A549 (cell line): ENCODE measurements around the gene CCDC197. TPM values are rescaled to one million over a fixed set of nuclear protein-coding genes. Genes with fewer than 3 reads are reported as not detected.

Experiments
- ATAC-seq, 2 experiments: fragments of 200-7000 bp in 1 of 2; fragments of >200 bp in 1 of 2; cut with Nextera tagmentation in 1 of 2; cut with Tn5 transposase in 1 of 2; 3 replicates each; pipeline versions ENCODE4 v1.8.0 to v1.9.1; 2018 to 2020; ENCODE audit warnings: mild to moderate bottlenecking in 1 of 2, moderate library complexity in 1 of 2
- CTCF ChIA-PET: fragments of 300-600 bp; sonication (Branson Sonifier 250); formaldehyde crosslinking; extraction: SDS; loops from one replicate; lab custom pipeline; 2021; ENCODE audit warnings: antibody characterized with exemption, inconsistent platforms; lab: Yijun Ruan, JAX
- POLR2A ChIA-PET: fragments of 350-600 bp; formaldehyde crosslinking; extraction: SDS; loops from one replicate; lab custom pipeline; 2021; ENCODE audit warnings: antibody characterized with exemption, inconsistent platforms; lab: Yijun Ruan, JAX
- DNase-seq, 2 experiments: peaks; one replicate each; pipeline versions ENCODE4 v3.0.0 to v3.0.0-alpha.2; 2011 to 2016; ENCODE audit warnings: low read depth in 1 of 2, low spot score in 1 of 2
- FAIRE-seq: peaks from 2 replicates; lab custom pipeline; 2011; peaks lifted over from hg19 to GRCh38; lab: Jason Lieb, UNC
- H3K27ac ChIP-seq, 2 experiments: fragments of >200 bp; sonication (Bioruptor Twin); formaldehyde crosslinking; 3 replicates each; pipeline ENCODE4 v1.5.1; 2016 to 2017
- H3K4me1 ChIP-seq: fragments of >200 bp; sonication (Bioruptor Twin); formaldehyde crosslinking; 3 replicates; pipeline ENCODE4 v1.6.1; 2016
- H3K4me2 ChIP-seq: fragments of >200 bp; sonication (Bioruptor Twin); formaldehyde crosslinking; 3 replicates; pipeline ENCODE4 v1.6.1; 2016
- H3K4me3 ChIP-seq: fragments of >200 bp; sonication (Bioruptor Twin); formaldehyde crosslinking; 3 replicates; pipeline ENCODE4 v1.5.1; 2016
- H3K9me3 ChIP-seq: fragments of >200 bp; sonication (Bioruptor Twin); formaldehyde crosslinking; 3 replicates; pipeline ENCODE4 v1.6.1; 2016
- CBX2 ChIP-seq: fragments of 200-600 bp; sonication (generic); IDR thresholded peaks from 2 replicates; pipeline ENCODE4 v1.6.1; 2016; ENCODE audit warnings: low read depth, mild to moderate bottlenecking, borderline replicate concordance
- CHD2 ChIP-seq: fragments of 150-350 bp; IDR thresholded peaks from 2 replicates; pipeline ENCODE4 v1.6.1; 2014; ENCODE audit warnings: low read length; ENCODE audit not compliant: partially characterized antibody
- CHD4 ChIP-seq: fragments of 200-600 bp; sonication (generic); IDR thresholded peaks from 2 replicates; pipeline ENCODE4 v1.6.1; 2016; ENCODE audit warnings: antibody characterized with exemption, mild to moderate bottlenecking, borderline replicate concordance
- ESRRA ChIP-seq: fragments of 150-350 bp; IDR thresholded peaks from 2 replicates; pipeline ENCODE4 v1.6.1; 2014; ENCODE audit warnings: mild to moderate bottlenecking, low read length, borderline replicate concordance
- FOXS1 ChIP-seq: fragments of 250-450 bp; sonication (Bioruptor Pico); IDR thresholded peaks from 2 replicates; pipeline ENCODE4 v1.5.0; 2020; ENCODE audit warnings: mild to moderate bottlenecking, moderate library complexity
- GATA3 ChIP-seq: IDR thresholded peaks from 2 replicates; pipeline ENCODE4 v1.6.1; 2012; ENCODE audit warnings: borderline replicate concordance
- HOXA7 ChIP-seq: fragments of 250-450 bp; sonication (Bioruptor Pico); IDR thresholded peaks from 2 replicates; pipeline ENCODE4 v1.5.0; 2020; ENCODE audit warnings: mild to moderate bottlenecking, moderate library complexity
- HOXB13 ChIP-seq: fragments of 250-450 bp; sonication (Bioruptor Pico); IDR thresholded peaks from 2 replicates; pipeline ENCODE4 v1.5.0; 2020; ENCODE audit warnings: low read depth, mild to moderate bottlenecking, moderate library complexity
- HOXB5 ChIP-seq: fragments of 250-450 bp; sonication (Bioruptor Pico); IDR thresholded peaks from 2 replicates; pipeline ENCODE4 v1.5.0; 2020; ENCODE audit warnings: mild to moderate bottlenecking, moderate library complexity
- JUNB ChIP-seq: fragments of >200 bp; sonication (Bioruptor Twin); formaldehyde crosslinking; IDR thresholded peaks from 2 replicates; pipeline ENCODE4 v1.6.1; 2016
- KDM1A ChIP-seq: fragments of 200-600 bp; sonication (generic); IDR thresholded peaks from 2 replicates; pipeline ENCODE4 v1.6.1; 2016; ENCODE audit warnings: low read depth, mild to moderate bottlenecking
- KDM5A ChIP-seq: fragments of 200-600 bp; sonication (generic); IDR thresholded peaks from 2 replicates; pipeline ENCODE4 v1.6.1; 2016; ENCODE audit warnings: antibody characterized with exemption, mild to moderate bottlenecking
- MYC ChIP-seq: IDR thresholded peaks from 2 replicates; pipeline ENCODE4 v1.6.1; 2012; ENCODE audit warnings: mild to moderate bottlenecking, inconsistent platforms, low read length, improper control_type of control experiment, borderline replicate concordance
- NFE2L2 ChIP-seq: fragments of 150-350 bp; conservative IDR thresholded peaks from 2 replicates; pipeline ENCODE4 v1.6.1; 2014; ENCODE audit warnings: low read length
- NR3C1 ChIP-seq: fragments of >200 bp; sonication (Bioruptor Twin); formaldehyde crosslinking; IDR thresholded peaks from 3 replicates; pipeline ENCODE4 v1.6.1; 2017
- PHF8 ChIP-seq: fragments of 200-600 bp; sonication (generic); IDR thresholded peaks from 2 replicates; pipeline ENCODE4 v1.6.1; 2016; ENCODE audit warnings: low read depth, mild to moderate bottlenecking, antibody characterized with exemption, moderate library complexity, borderline replicate concordance
- RCOR1 ChIP-seq: fragments of 150-350 bp; IDR thresholded peaks from 2 replicates; pipeline ENCODE4 v1.6.1; 2014; ENCODE audit warnings: antibody characterized with exemption, low read length, low read depth
- RFX5 ChIP-seq: fragments of 450-650 bp; IDR thresholded peaks from 2 replicates; pipeline ENCODE4 v1.7.1; 2014; ENCODE audit warnings: antibody characterized with exemption, mild to moderate bottlenecking, moderate library complexity
- SREBF2 ChIP-seq: fragments of 450-650 bp; IDR thresholded peaks from 2 replicates; pipeline ENCODE4 v1.6.1; 2014; ENCODE audit warnings: mild to moderate bottlenecking, moderate library complexity
- ZC3H11A ChIP-seq: fragments of 450-650 bp; IDR thresholded peaks from 2 replicates; pipeline ENCODE4 v1.6.1; 2014; ENCODE audit warnings: antibody characterized with exemption, mild to moderate bottlenecking
- ZFP36 ChIP-seq: fragments of 450-650 bp; IDR thresholded peaks from 2 replicates; pipeline ENCODE4 v1.6.1; 2014; ENCODE audit warnings: borderline replicate concordance; ENCODE audit not compliant: partially characterized antibody
- ZNF302 ChIP-seq: fragments of 250-450 bp; sonication (Bioruptor Pico); IDR thresholded peaks from 2 replicates; pipeline ENCODE4 v1.9.0; 2021; ENCODE audit warnings: inconsistent platforms, mild to moderate bottlenecking, moderate library complexity
- WGBS: methylation state at CpG from one replicate; pipeline ENCODE4 v1.1.6; 2017; ENCODE audit errors: missing lambda C conversion rate; 5-methylcytosine and 5-hydroxymethylcytosine counted together
- polyA plus RNA-seq, 4 experiments: library from polyadenylated mRNA; depleted of rRNA in 3 of 4; stranded (reverse); fragments of >200 nt; fragmentation: RNase III in 1 of 4; extraction: RNeasy Plus Mini Kit Qiagen cat#74134 plus additional on column Dnase treatment in 1 of 4; gene quantifications; 2 replicates in 3 of 4; 3 replicates in 1 of 4; pipeline ENCODE4 v1.2.3, GENCODE V29; 2011 to 2017
- TF ChIP-seq, protein P1 (sequence below): fragments of 150-350 bp; IDR thresholded peaks from 2 replicates; pipeline ENCODE4 v1.6.1; 2014; ENCODE audit warnings: low read depth, mild to moderate bottlenecking, low read length

CCDC197 gene
- polyA plus RNA-seq, 2 of the 4 experiments (the other 2 are of a cell fraction), result not detected

DNA sequence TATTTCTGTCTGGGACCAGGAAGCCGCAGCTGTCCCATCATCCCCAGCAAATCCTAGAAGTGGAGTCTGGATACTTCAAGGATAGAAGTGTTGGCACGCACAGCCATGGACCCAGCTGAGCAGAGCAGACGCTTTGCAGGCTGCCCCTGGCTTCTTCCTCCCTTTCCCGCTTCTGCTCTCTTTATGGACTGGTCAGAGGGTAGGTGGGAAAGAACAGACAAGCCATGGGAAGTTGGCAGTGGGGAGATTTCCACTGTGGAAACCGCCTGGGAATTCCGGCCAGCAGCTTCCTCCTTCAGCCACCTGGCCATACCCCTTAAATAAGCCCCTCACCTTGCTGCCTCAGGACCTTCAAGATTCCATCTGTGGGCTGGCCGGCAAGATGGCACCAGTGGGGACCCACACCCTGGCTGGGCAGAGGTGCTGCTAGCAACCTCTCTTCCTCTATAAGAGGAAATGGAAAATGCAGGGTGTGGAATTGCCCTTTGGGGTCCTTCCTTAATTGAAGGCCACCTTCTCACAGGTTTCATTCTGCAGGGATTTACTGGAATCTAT, 49.7 kb downstream of the CCDC197 start:
- ChIA-PET POLR2A (no interaction called here), CTCF (interaction anchor here (1.3 to 10.9 kb wide), 4 partner anchors 10 to 107 kb away, joined by 5 to 82 read pairs (median 12); no protein-coding TSS in a partner anchor)
- TF ChIP-seq RFX5, result no peak
- no peak for TF ChIP-seq ZFP36
- H3K4me2 ChIP-seq, result no peak overlapping the region
- 90% methylated on average over 6 of the region's 7 CpGs for WGBS
- FAIRE-seq, result no peak
- no peak overlapping the region for H3K4me3 ChIP-seq
- no peak for DNase-seq
- H3K27ac ChIP-seq, result no peak overlapping the region
- ATAC-seq, result no peak
- H3K4me1 ChIP-seq, result no peaks in the 10 kb centered on the region
- no peaks in the 10 kb centered on the region for H3K9me3 ChIP-seq

DNA sequence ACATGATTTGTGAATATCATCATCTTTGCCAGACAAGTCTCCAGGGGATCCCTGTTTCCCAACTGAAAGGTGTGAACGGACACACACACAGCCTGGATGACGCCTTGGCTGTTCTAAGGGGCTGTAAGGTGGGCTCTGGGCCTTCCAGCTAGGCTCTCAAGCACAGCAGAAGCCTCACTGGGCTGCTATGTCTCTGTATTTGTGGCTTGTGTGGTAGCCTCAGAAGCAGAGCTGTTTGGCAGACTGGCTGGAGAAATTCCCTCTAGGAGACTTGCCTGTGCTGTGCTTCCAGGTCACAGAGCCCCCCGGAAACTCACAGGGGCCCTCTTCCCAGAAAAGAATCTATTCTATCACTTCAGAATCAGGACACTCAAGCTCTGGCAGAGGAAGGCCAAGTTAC, 50.5 kb downstream of the CCDC197 start:
- Histone ChIP-seq H3K9me3 (no peaks in the 10 kb centered on the region), H3K4me1 (no peaks in the 10 kb centered on the region)
- FAIRE-seq (no peak), ATAC-seq (no peak)
- CTCF ChIA-PET, result interaction anchor here (2.3 to 10.9 kb wide), 3 partner anchors 11 to 108 kb away, joined by 6 to 82 read pairs (median 14); no protein-coding TSS in a partner anchor
- 87% methylated on average over 2 of the region's 3 CpGs for WGBS
- TF ChIP-seq, protein P1, sequence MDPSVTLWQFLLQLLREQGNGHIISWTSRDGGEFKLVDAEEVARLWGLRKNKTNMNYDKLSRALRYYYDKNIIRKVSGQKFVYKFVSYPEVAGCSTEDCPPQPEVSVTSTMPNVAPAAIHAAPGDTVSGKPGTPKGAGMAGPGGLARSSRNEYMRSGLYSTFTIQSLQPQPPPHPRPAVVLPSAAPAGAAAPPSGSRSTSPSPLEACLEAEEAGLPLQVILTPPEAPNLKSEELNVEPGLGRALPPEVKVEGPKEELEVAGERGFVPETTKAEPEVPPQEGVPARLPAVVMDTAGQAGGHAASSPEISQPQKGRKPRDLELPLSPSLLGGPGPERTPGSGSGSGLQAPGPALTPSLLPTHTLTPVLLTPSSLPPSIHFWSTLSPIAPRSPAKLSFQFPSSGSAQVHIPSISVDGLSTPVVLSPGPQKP, result no peak
- TF ChIP-seq, all 56 proteins: peak for 0
- POLR2A ChIA-PET, result no interaction called here
- Histone ChIP-seq H3K27ac (no peak overlapping the region), H3K4me3 (no peak overlapping the region), H3K4me2 (no peak overlapping the region)
- DNase-seq, result no peak

DNA sequence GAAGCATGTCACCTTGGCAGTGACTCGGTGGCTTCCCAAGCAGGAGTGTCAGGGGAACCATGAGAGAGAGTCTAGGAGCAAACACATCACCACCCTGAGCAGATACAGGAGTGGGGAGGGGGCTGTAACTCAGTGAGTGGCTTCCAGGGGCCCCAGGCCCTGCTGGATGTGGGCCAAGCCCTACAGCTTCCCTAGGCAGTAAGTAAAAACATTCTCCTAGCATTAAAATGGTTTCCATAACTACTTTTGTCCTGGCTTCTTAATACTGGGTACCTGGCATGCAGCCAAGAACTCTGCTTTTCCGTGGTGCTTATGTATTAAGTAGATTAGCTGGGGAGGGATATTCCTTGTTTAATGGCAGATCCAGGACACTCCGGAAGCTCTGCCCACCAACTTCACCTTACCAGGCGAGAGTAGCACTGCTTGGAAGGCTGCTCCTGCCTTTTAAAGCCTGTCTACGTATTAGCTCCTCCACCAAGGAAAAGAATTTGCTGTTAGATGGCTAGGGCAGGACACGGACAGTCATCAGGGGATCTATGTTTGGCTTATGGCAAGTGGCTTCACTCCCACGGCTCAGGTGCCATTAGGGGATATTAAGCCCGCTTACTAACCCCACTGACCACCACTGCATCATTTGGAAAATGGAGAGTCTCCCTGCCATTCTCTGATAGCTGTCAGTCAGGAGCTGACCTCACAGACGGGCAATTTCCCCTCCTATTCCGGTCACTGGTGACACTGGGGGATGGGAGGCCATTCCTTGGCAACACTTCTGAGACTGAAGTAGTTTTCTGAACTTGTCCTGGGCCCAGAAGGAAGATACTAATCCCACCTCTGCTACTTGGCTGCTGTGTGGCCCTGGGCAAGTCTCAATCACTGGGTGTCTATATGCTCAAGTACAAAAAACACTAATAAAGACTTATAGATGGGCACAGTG, 51.9 kb downstream of the CCDC197 start:
- WGBS, result 84% methylated on average over 10 of the region's 10 CpGs
- no peak for ATAC-seq
- no peak for FAIRE-seq
- no peak for DNase-seq
- no peaks in the 10 kb centered on the region for H3K9me3 ChIP-seq
- no peak overlapping the region for H3K4me2 ChIP-seq
- H3K27ac ChIP-seq, result no peak overlapping the region
- no peaks in the 10 kb centered on the region for H3K4me1 ChIP-seq
- ChIA-PET POLR2A (no interaction called here), CTCF (interaction anchor here (1.3 to 10.9 kb wide), 5 partner anchors 12 to 109 kb away, joined by 3 to 82 read pairs (median 14); no protein-coding TSS in a partner anchor)
- no peak overlapping the region for H3K4me3 ChIP-seq
- TF ChIP-seq GATA3 (no peak), ESRRA (no peak), KDM5A (no peak), CHD2 (no peak), CHD4 (no peak), HOXB13 (CRISPR knock-in tag) (no peak), KDM1A (no peak), SREBF2 (no peak), CBX2 (no peak), HOXB5 (no peak), ZNF302 (no peak), NFE2L2 (no peak), JUNB (no peak), FOXS1 (CRISPR knock-in tag) (no peak), RCOR1 (no peak), ZC3H11A (no peak), PHF8 (no peak), MYC (no peak), HOXA7 (CRISPR knock-in tag) (no peak), NR3C1 (no peak)
